H1 (cell line): ENCODE data around the gene COQ2. TPM values are rescaled to one million over a fixed set of nuclear protein-coding genes. Genes with fewer than 3 reads are reported as not detected.

Experiments used
- CTCF ChIA-PET: fragments of 300-600 bp; sonication (Branson Sonifier 250); formaldehyde crosslinking; loops from one replicate; lab custom pipeline; 2021; ENCODE audit not compliant: partially characterized antibody; lab: Charles Lee
- POLR2A ChIA-PET: fragments of 300-600 bp; sonication (Branson Sonifier 250); formaldehyde crosslinking; loops from one replicate; lab custom pipeline; 2021; ENCODE audit warnings: inconsistent platforms; ENCODE audit not compliant: partially characterized antibody; lab: Charles Lee
- DNase-seq, 2 experiments: peaks; one replicate each; pipeline versions ENCODE4 v3.0.0 to v3.0.0-alpha.2; 2010 to 2022; ENCODE audit warnings: low spot score in 2 of 2, low read depth in 1 of 2, mixed read lengths in 1 of 2
- FAIRE-seq: peaks from 2 replicates; lab custom pipeline; 2011; peaks lifted over from hg19 to GRCh38; lab: Jason Lieb, UNC
- H2AFZ ChIP-seq: 2 replicates; pipeline ENCODE4 v1.8.1; 2012; ENCODE audit warnings: low read length, inconsistent platforms
- H2AK5ac ChIP-seq: 2 replicates; pipeline ENCODE4 v1.6.1; 2013; ENCODE audit warnings: low read depth, low read length
- H2BK120ac ChIP-seq: replicated peaks from 2 replicates; pipeline ENCODE3; 2013; ENCODE audit warnings: low read depth, low read length, inconsistent platforms
- H2BK12ac ChIP-seq: 2 replicates; pipeline ENCODE4 v1.6.1; 2013; ENCODE audit warnings: low read depth, low read length
- H2BK15ac ChIP-seq: 2 replicates; pipeline ENCODE4 v1.6.1; 2013; ENCODE audit warnings: low read length
- H2BK20ac ChIP-seq: 2 replicates; pipeline ENCODE4 v1.6.1; 2013; ENCODE audit warnings: low read length
- H2BK5ac ChIP-seq: 2 replicates; pipeline ENCODE4 v1.6.1; 2013; ENCODE audit warnings: low read depth, low read length
- H3K14ac ChIP-seq: 2 replicates; pipeline ENCODE4 v1.6.1; 2013; ENCODE audit warnings: inconsistent platforms; ENCODE audit not compliant: insufficient read length
- H3K18ac ChIP-seq: 2 replicates; pipeline ENCODE4 v1.6.1; 2013; ENCODE audit warnings: low read length; ENCODE audit errors: extremely low read depth
- H3K23ac ChIP-seq: 2 replicates; pipeline ENCODE4 v1.6.1; 2013; ENCODE audit warnings: inconsistent platforms; ENCODE audit not compliant: insufficient read length
- H3K23me2 ChIP-seq: 2 replicates; pipeline ENCODE4 v1.6.1; 2013; ENCODE audit warnings: low read depth, low read length
- H3K27ac ChIP-seq: 2 replicates; pipeline ENCODE4 v1.6.1; 2011; ENCODE audit warnings: low read depth, low read length, inconsistent platforms
- H3K27me3 ChIP-seq, 4 experiments: replicated peaks in 1 of 4; 1 replicate in 1 of 4; 2 replicates in 3 of 4; pipeline versions ENCODE4 v1.6.1 to v1.8.1; 2011 to 2013; ENCODE audit warnings: low read length in 3 of 4, mild to moderate bottlenecking in 3 of 4, inconsistent platforms in 2 of 4, mixed read lengths in 2 of 4, moderate library complexity in 1 of 4; ENCODE audit not compliant: control insufficient read depth in 3 of 4, insufficient read depth in 3 of 4; ENCODE audit errors: extremely low read depth in 1 of 4
- H3K36me3 ChIP-seq, 4 experiments: 2 replicates each; pipeline versions ENCODE4 v1.6.1 to v1.8.1; 2011 to 2013; ENCODE audit warnings: mild to moderate bottlenecking in 4 of 4, low read length in 3 of 4, moderate library complexity in 2 of 4, control low read depth in 1 of 4, inconsistent platforms in 1 of 4; ENCODE audit not compliant: insufficient read depth in 4 of 4, control insufficient read depth in 2 of 4
- H3K4ac ChIP-seq: replicated peaks from 2 replicates; pipeline ENCODE3; 2013; ENCODE audit warnings: low read length, low read depth, mixed read lengths, inconsistent platforms; ENCODE audit not compliant: insufficient read length
- H3K4me1 ChIP-seq, 4 experiments: replicated peaks in 1 of 4; 1 replicate in 1 of 4; 2 replicates in 3 of 4; pipeline versions ENCODE4 v1.6.1 to v1.8.1; 2011 to 2013; ENCODE audit warnings: low read length in 3 of 4, inconsistent platforms in 2 of 4, mixed read lengths in 1 of 4; ENCODE audit not compliant: insufficient read depth in 4 of 4, control insufficient read depth in 3 of 4
- H3K4me2 ChIP-seq, 2 experiments: 2 replicates each; pipeline versions ENCODE4 v1.6.1 to v1.8.1; 2011 to 2013; ENCODE audit warnings: low read depth in 2 of 2, low read length in 2 of 2, control low read depth in 1 of 2, inconsistent platforms in 1 of 2, mild to moderate bottlenecking in 1 of 2; ENCODE audit not compliant: insufficient read depth in 1 of 2
- H3K4me3 ChIP-seq, 4 experiments: fragments of 200-600, 300-600 bp in 1 of 4; sonication (generic), shearing (Covaris generic), sonication (Bioruptor Twin) in 1 of 4; 2 replicates each; pipeline versions ENCODE4 v1.5.1 to v1.8.1; 2011 to 2016; ENCODE audit warnings: low read length in 4 of 4, low read depth in 3 of 4, control low read depth in 2 of 4, inconsistent platforms in 2 of 4, mild to moderate bottlenecking in 2 of 4, mixed read lengths in 1 of 4, moderate library complexity in 1 of 4; ENCODE audit not compliant: insufficient read depth in 2 of 4; ENCODE audit errors: extremely low read depth in 1 of 4
- H3K56ac ChIP-seq: replicated peaks from 2 replicates; pipeline ENCODE3; 2013; ENCODE audit warnings: low read depth, mild to moderate bottlenecking, mixed read lengths, low read length, inconsistent platforms; ENCODE audit not compliant: insufficient read length
- H3K79me1 ChIP-seq: 2 replicates; pipeline ENCODE4 v1.6.1; 2013; ENCODE audit warnings: low read depth, low read length, control low read depth
- H3K79me2 ChIP-seq, 2 experiments: 2 replicates each; pipeline versions ENCODE4 v1.6.1 to v1.8.1; 2012 to 2013; ENCODE audit warnings: low read length in 2 of 2, mild to moderate bottlenecking in 2 of 2, inconsistent platforms in 1 of 2; ENCODE audit not compliant: insufficient read depth in 2 of 2, control insufficient read depth in 1 of 2
- H3K9ac ChIP-seq, 4 experiments: replicated peaks in 1 of 4; 1 replicate in 1 of 4; 2 replicates in 3 of 4; pipeline versions ENCODE4 v1.6.1 to v1.8.1; 2011 to 2013; ENCODE audit warnings: low read depth in 3 of 4, low read length in 3 of 4, control low read depth in 2 of 4, mild to moderate bottlenecking in 2 of 4, moderate library complexity in 2 of 4, inconsistent platforms in 1 of 4; ENCODE audit errors: extremely low read depth in 1 of 4
- H3K9me3 ChIP-seq, 2 experiments: 2 replicates each; pipeline versions ENCODE4 v1.6.1 to v1.8.1; 2012 to 2013; ENCODE audit warnings: mild to moderate bottlenecking in 2 of 2, moderate library complexity in 2 of 2, control low read depth in 1 of 2, inconsistent platforms in 1 of 2, low read depth in 1 of 2, low read length in 1 of 2, mixed read lengths in 1 of 2; ENCODE audit not compliant: insufficient read depth in 2 of 2
- H4K20me1 ChIP-seq, 2 experiments: replicated peaks in 1 of 2; 2 replicates each; pipeline versions ENCODE3 to v1.8.1; 2011 to 2013; ENCODE audit warnings: inconsistent platforms in 2 of 2, low read length in 2 of 2, mild to moderate bottlenecking in 1 of 2; ENCODE audit not compliant: insufficient read depth in 2 of 2, control insufficient read depth in 1 of 2
- H4K5ac ChIP-seq: 2 replicates; pipeline ENCODE4 v1.6.1; 2013; ENCODE audit warnings: low read length, low read depth, mixed read lengths, inconsistent platforms; ENCODE audit not compliant: insufficient read length
- H4K8ac ChIP-seq: 2 replicates; pipeline ENCODE4 v1.8.0; 2013; ENCODE audit warnings: mild to moderate bottlenecking, moderate library complexity, low read length, inconsistent platforms; ENCODE audit not compliant: insufficient read depth; ENCODE audit errors: extremely low read depth
- H4K91ac ChIP-seq: replicated peaks from 2 replicates; pipeline ENCODE3; 2013; ENCODE audit warnings: low read length, mixed read lengths, inconsistent platforms; ENCODE audit not compliant: insufficient read length
- ATF3 ChIP-seq: IDR thresholded peaks from 2 replicates; pipeline ENCODE4 v1.6.1; 2011; ENCODE audit warnings: low read depth, mild to moderate bottlenecking, low read length; ENCODE audit not compliant: insufficient read depth
- CBX5 ChIP-seq: fragments of 300-800, 300-1000 bp; sonication (generic); IDR thresholded peaks from 2 replicates; pipeline ENCODE4 v1.7.1; 2016; ENCODE audit warnings: antibody characterized with exemption, low read length, low read depth
- CTCF ChIP-seq, 3 experiments: IDR thresholded peaks; 1 replicate in 2 of 3; 2 replicates in 1 of 3; pipeline versions ENCODE4 v1.5.1 to v1.6.1; 2011; ENCODE audit warnings: low read length in 3 of 3, mild to moderate bottlenecking in 3 of 3, inconsistent platforms in 2 of 3, low read depth in 1 of 3, moderate library complexity in 1 of 3; ENCODE audit not compliant: insufficient read depth in 1 of 3; ENCODE audit errors: control extremely low read depth in 1 of 3
- FOSL1 ChIP-seq: IDR thresholded peaks from 2 replicates; pipeline ENCODE4 v1.6.1; 2011; ENCODE audit warnings: mild to moderate bottlenecking, low read depth, low read length, moderate library complexity; ENCODE audit not compliant: insufficient read depth
- JUND ChIP-seq: IDR thresholded peaks from 2 replicates; pipeline ENCODE4 v1.6.1; 2011; ENCODE audit warnings: mild to moderate bottlenecking, improper control_type of control experiment, low read length
- SP2 ChIP-seq: IDR thresholded peaks from 2 replicates; pipeline ENCODE4 v1.6.1; 2012; ENCODE audit warnings: mild to moderate bottlenecking, low read length, inconsistent platforms
- YY1 ChIP-seq: IDR thresholded peaks from 2 replicates; pipeline ENCODE4 v1.6.1; 2011; ENCODE audit warnings: low read depth, mild to moderate bottlenecking, low read length
- polyA plus RNA-seq, 7 experiments: library from polyadenylated mRNA; depleted of rRNA in 3 of 7; stranded (reverse) in 5 of 7; unstranded in 2 of 7; fragments of >200 nt in 5 of 7; fragments of 200-250 nt in 2 of 7; gene quantifications; 1 replicate in 5 of 7; 2 replicates in 1 of 7; 4 replicates in 1 of 7; pipeline versions ENCODE4 v1.2.1 to v1.2.3, GENCODE V29; 2011 to 2013; ENCODE audit warnings: missing spikeins in 2 of 7, mixed read lengths in 2 of 7
- total RNA-seq: library from RNA; stranded (reverse); fragmentation: NEBNext Ultra II Directional; extraction: Animal tissue kit (Norgen Biotek cat#: 25700); gene quantifications from 2 replicates; pipeline ENCODE4 v1.2.1, GENCODE V29; 2021

The COQ2 gene
- total and polyA plus RNA-seq, 2 of the 8 experiments (the other 6 are each of a cell fraction or from before 2014, with no cell fraction given), result 21.5 to 22.9 TPM

GRCh38 chr4:83214079-83214478, 70.5 kb downstream of the COQ2 start:
- Histone ChIP-seq H2BK120ac (no peak overlapping the region), H3K4ac (no peak overlapping the region), H4K5ac (no peak overlapping the region), H3K36me3 (no peaks in the 10 kb centered on the region), H2AFZ (no peak overlapping the region), H4K20me1 (no peaks in the 10 kb centered on the region), H3K56ac (no peak overlapping the region), H2BK20ac (no peak overlapping the region), H3K4me1 (peaks cover 0 to 12% (median 2%) of the 10 kb centered on the region in 4 experiments; a peak in 4 of 7 replicates), H3K27ac (no peak overlapping the region), H3K4me3 (no peak overlapping the region), H3K14ac (no peak overlapping the region), H2BK12ac (no peak overlapping the region), H3K9me3 (no peaks in the 10 kb centered on the region), H3K79me1 (no peaks in the 10 kb centered on the region), H2BK5ac (no peak overlapping the region), H2AK5ac (no peak overlapping the region), H3K23ac (no peak overlapping the region), H3K79me2 (no peaks in the 10 kb centered on the region), H3K18ac (no peak overlapping the region), H4K8ac (no peak overlapping the region), H4K91ac (no peak overlapping the region), H2BK15ac (no peak overlapping the region), H3K9ac (no peak overlapping the region), H3K27me3 (no peaks in the 10 kb centered on the region), H3K4me2 (no peak overlapping the region), H3K23me2 (no peaks in the 10 kb centered on the region)
- CTCF ChIA-PET, result no interaction called here
- POLR2A ChIA-PET, result no interaction called here
- FAIRE-seq (no peak), DNase-seq (no peak)
- TF ChIP-seq SP2 (no peak), JUND (no peak), FOSL1 (no peak), ATF3 (no peak), CTCF (IDR thresholded peaks at IDR 0.05; ENCODE audit: control extremely low read depth in 1 of 3, insufficient read depth in 1 of 3, low read depth in 1 of 3, low read length in 3 of 3) (no peak), YY1 (no peak), CBX5 (no peak)
